ENCODE data around the gene FBXO47. TPM values are rescaled to one million over a fixed set of nuclear protein-coding genes. Genes with fewer than 3 reads are reported as not detected.

FBXO47 gene
- total RNA-seq, 1 experiment from 2014 or later, result not detected

DNA sequence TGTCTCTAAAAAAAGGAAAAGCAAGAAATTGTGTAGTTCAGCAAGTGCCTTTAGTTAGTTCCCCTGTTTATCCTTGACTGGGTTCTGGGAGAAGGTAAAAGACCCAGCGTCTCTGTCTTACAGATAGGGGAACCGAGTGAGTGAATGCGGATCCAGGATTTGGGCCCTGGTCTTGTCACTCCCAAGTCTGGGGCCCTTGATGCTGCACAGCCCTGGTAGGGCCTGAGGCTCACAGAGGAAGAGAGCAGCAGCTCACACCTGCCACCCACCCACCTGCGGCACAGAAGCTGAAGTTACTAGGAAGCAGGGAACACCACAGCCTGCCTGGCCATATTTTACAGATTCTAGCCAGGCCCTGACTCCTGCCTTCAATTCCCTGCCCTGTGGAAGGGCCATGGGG, 75.1 kb downstream of the FBXO47 start:
- no peaks in the 10 kb centered on the region for H3K9me3 Mint-ChIP-seq (ENCODE audit: low read depth, unreplicated experiment)
- CTCF ChIA-PET, result no interaction called here
- TSS peak; percentile 10 for BruUV-seq (replicated peaks)
- TF ChIP-seq, protein P1, sequence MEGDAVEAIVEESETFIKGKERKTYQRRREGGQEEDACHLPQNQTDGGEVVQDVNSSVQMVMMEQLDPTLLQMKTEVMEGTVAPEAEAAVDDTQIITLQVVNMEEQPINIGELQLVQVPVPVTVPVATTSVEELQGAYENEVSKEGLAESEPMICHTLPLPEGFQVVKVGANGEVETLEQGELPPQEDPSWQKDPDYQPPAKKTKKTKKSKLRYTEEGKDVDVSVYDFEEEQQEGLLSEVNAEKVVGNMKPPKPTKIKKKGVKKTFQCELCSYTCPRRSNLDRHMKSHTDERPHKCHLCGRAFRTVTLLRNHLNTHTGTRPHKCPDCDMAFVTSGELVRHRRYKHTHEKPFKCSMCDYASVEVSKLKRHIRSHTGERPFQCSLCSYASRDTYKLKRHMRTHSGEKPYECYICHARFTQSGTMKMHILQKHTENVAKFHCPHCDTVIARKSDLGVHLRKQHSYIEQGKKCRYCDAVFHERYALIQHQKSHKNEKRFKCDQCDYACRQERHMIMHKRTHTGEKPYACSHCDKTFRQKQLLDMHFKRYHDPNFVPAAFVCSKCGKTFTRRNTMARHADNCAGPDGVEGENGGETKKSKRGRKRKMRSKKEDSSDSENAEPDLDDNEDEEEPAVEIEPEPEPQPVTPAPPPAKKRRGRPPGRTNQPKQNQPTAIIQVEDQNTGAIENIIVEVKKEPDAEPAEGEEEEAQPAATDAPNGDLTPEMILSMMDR (IDR thresholded peaks at IDR 0.05; ENCODE audit: unreplicated experiment), result no peak
- H3K36me3 Mint-ChIP-seq (ENCODE audit: insufficient read depth, unreplicated experiment), result peaks cover 83% of the 10 kb centered on the region
- DNase-seq, result no peak
- H3K4me3 Mint-ChIP-seq (ENCODE audit: low read depth, unreplicated experiment), result no peak overlapping the region
- H3K4me1 Mint-ChIP-seq (ENCODE audit: low read depth, unreplicated experiment), result peaks cover 16% of the 10 kb centered on the region
- no peak overlapping the region for H3K27ac Mint-ChIP-seq (ENCODE audit: unreplicated experiment)
- no peaks in the 10 kb centered on the region for H3K27me3 Mint-ChIP-seq (ENCODE audit: unreplicated experiment)
- intact Hi-C loops (cut with micrococcal nuclease; ENCODE audit: unreplicated experiment), result no loop called here

DNA sequence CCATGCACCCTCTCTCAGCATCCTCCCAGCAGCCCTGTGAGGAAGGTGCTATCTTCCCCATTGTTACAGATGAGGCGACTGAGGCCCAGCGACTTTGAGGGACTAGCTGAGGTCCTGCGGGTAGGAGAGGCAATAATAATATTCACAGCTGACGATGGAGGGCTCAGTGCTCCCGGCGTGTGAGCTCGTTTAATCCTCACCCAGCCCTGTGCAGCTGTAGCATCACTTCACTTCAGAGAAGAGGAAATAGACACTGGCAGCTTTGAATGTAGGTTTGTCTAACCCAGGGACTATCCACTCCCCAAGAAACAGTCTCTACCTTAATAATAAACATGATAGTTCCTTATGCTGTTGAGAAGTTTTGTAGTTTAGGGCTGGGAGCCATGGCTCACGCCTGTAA, 75.8 kb downstream of the FBXO47 start:
- TF ChIP-seq, protein P1 (IDR thresholded peaks at IDR 0.05; ENCODE audit: unreplicated experiment), result no peak
- no peak overlapping the region for H3K27ac Mint-ChIP-seq (ENCODE audit: unreplicated experiment)
- CTCF ChIA-PET, result no interaction called here
- H3K4me3 Mint-ChIP-seq (ENCODE audit: low read depth, unreplicated experiment), result no peak overlapping the region
- BruUV-seq (replicated peaks), result no TSS peak
- no peaks in the 10 kb centered on the region for H3K27me3 Mint-ChIP-seq (ENCODE audit: unreplicated experiment)
- H3K36me3 Mint-ChIP-seq (ENCODE audit: insufficient read depth, unreplicated experiment), result peaks cover 86% of the 10 kb centered on the region
- H3K4me1 Mint-ChIP-seq (ENCODE audit: low read depth, unreplicated experiment), result peaks cover 22% of the 10 kb centered on the region
- DNase-seq, result no peak
- intact Hi-C loops (cut with micrococcal nuclease; ENCODE audit: unreplicated experiment), result no loop called here
- H3K9me3 Mint-ChIP-seq (ENCODE audit: low read depth, unreplicated experiment), result no peaks in the 10 kb centered on the region

DNA sequence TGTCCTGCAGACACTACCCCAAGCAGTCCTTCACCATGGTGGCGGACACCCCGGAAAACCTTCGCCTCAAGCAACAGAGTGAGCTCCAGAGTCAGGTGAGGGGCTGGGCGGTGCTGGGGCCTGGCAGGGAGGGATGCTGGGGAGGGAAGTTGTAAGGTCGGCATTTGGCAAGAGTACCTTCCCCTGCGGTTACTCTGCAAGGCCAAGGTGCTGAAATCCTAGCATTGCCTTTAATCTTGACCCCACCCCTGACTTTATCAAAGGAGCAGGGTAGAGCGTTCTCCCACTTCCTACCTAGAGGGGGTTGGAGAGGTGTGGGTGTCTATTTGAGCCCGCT, 76.8 kb downstream of the FBXO47 start:
- Mint-ChIP-seq H3K4me1 (ENCODE audit: low read depth, unreplicated experiment) (peaks cover 33% of the 10 kb centered on the region), H3K27me3 (ENCODE audit: unreplicated experiment) (no peaks in the 10 kb centered on the region), H3K9me3 (ENCODE audit: low read depth, unreplicated experiment) (no peaks in the 10 kb centered on the region), H3K27ac (ENCODE audit: unreplicated experiment) (peak overlapping the region; percentile 15), H3K4me3 (ENCODE audit: low read depth, unreplicated experiment) (no peak overlapping the region), H3K36me3 (ENCODE audit: insufficient read depth, unreplicated experiment) (peaks cover 90% of the 10 kb centered on the region)
- TF ChIP-seq, protein P1 (IDR thresholded peaks at IDR 0.05; ENCODE audit: unreplicated experiment), result no peak
- CTCF ChIA-PET, result no interaction called here
- intact Hi-C loops (cut with micrococcal nuclease; ENCODE audit: unreplicated experiment), result no loop called here
- no peak for DNase-seq
- BruUV-seq (replicated peaks), result no TSS peak

DNA sequence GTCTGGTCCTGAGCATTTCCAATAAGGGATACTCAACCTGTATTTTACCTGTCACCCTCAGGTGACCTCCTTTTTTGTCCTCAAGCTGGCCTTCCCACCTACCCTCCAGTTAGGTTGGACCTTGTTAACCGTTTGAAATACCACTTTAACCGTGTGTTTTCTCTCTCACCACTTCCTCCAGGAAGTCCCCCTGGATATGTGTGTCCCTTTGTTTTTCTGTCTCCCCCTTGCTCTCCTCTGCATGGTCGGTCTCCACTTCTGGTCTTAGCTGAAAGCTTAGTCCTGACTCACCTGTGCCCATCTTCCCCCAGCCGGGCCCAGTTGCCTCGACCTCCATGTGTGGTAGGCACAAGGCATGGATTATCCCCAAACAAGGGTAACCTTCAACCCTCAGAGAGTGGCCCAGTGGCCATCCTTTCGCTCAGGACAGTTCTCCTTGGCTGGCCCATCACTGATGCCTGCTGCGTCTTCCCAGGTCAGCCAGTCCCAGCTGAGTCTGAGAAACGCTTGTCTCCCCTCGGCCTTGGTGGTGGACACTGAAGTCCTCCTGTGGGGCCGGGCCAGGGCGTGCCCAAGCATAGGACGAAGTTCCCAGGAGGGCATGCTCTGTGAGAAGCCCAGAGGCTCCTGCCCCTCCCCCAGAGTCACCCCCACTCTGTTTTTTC, 77.3 kb downstream of the FBXO47 start:
- Mint-ChIP-seq H3K27ac (ENCODE audit: unreplicated experiment) (peak overlapping the region; percentile 15), H3K9me3 (ENCODE audit: low read depth, unreplicated experiment) (no peaks in the 10 kb centered on the region), H3K4me1 (ENCODE audit: low read depth, unreplicated experiment) (peaks cover 38% of the 10 kb centered on the region), H3K27me3 (ENCODE audit: unreplicated experiment) (no peaks in the 10 kb centered on the region), H3K4me3 (ENCODE audit: low read depth, unreplicated experiment) (no peak overlapping the region), H3K36me3 (ENCODE audit: insufficient read depth, unreplicated experiment) (peaks cover 91% of the 10 kb centered on the region)
- BruUV-seq (replicated peaks), result no TSS peak
- no peak for DNase-seq
- CTCF ChIA-PET, result no interaction called here
- TF ChIP-seq, protein P1 (IDR thresholded peaks at IDR 0.05; ENCODE audit: unreplicated experiment), result no peak
- intact Hi-C loops (cut with micrococcal nuclease; ENCODE audit: unreplicated experiment), result no loop called here
